Progenitor cell of endocrine pancreas (in vitro differentiated cells): ENCODE measurements around the gene CYP17A1. TPM values are rescaled to one million over a fixed set of nuclear protein-coding genes. Genes with fewer than 3 reads are reported as not detected.
"Not testable (repeated sequence)": the region's sequence is repeated elsewhere in the genome, so short reads cannot be mapped to it uniquely, and the experiment has no call there.

Experiments
- DNase-seq: peaks from one replicate; pipeline ENCODE4 v3.0.0; 2021; ENCODE audit warnings: low spot score; ENCODE audit not compliant: unreplicated experiment
- H3K27ac Mint-ChIP-seq: 2 replicates; pipeline ENCODE4 v1.8.0; 2021; ENCODE audit warnings: mild to moderate bottlenecking, moderate library complexity, mixed read lengths
- H3K27me3 Mint-ChIP-seq: 2 replicates; pipeline ENCODE4 v1.8.0; 2021; ENCODE audit warnings: mixed read lengths
- H3K36me3 Mint-ChIP-seq: 2 replicates; pipeline ENCODE4 v1.8.0; 2022; ENCODE audit warnings: mixed read lengths; ENCODE audit not compliant: insufficient read depth
- H3K4me1 Mint-ChIP-seq: 2 replicates; pipeline ENCODE4 v1.8.0; 2021; ENCODE audit warnings: low read depth, mixed read lengths
- H3K4me3 Mint-ChIP-seq: 2 replicates; pipeline ENCODE4 v1.8.0; 2021; ENCODE audit warnings: low read depth, mild to moderate bottlenecking, moderate library complexity, mixed read lengths
- H3K9me3 Mint-ChIP-seq: 2 replicates; pipeline ENCODE4 v1.8.0; 2021; ENCODE audit warnings: low read depth, mixed read lengths
- total RNA-seq: library from RNA; stranded (reverse); gene quantifications from 2 replicates; pipeline ENCODE4 v1.2.1, GENCODE V29; 2021
- TF ChIP-seq, protein P1 (sequence below): fragments of 200-600 bp; sonication (generic); IDR thresholded peaks from one replicate; pipeline ENCODE4 v1.5.0; 2021; ENCODE audit warnings: antibody characterized with exemption, mild to moderate bottlenecking; ENCODE audit not compliant: unreplicated experiment

The CYP17A1 gene
- total RNA-seq, 1 donor from 2014 or later: not detected

DNA sequence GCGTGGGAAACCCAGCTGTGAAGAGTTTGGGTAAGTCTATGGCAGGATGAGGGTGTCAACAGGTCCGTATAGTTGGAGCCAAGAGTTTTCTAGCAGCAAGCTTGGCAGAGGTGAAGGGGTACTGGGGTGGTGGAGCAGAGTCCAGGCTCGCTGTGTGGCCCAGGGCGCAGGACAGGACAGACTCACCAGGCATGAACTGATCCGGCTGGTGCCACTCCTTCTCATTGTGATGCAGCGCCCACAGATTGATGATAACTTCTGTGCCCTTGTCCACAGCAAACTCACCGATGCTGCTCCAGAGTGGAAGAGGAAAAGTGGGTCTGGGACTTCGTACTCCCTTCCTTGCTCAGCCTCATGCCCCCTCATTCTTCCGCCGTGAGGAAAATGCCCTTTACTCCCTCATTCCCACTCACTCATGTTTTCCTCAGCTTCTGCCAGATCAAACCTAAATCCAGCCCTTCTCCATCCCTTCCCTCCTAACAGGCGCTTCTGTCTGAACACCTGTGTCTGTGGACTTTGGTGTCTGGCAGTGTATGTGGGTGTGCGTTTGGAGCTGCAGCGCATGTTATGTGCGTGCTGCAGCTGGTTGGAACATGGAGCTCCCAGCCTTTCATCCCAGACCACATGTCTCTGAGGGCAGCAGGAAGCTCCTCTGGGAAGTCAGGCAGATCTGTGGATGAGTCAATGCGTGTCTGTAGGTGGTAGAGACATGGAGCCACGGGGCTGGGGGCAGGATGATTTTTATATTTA lies 5.7 kb downstream of the CYP17A1 start:
- Mint-ChIP-seq H3K27me3 (peaks cover 17% of the 10 kb centered on the region), H3K36me3 (no peaks in the 10 kb centered on the region), H3K4me3 (no peak overlapping the region), H3K4me1 (no peaks in the 10 kb centered on the region), H3K9me3 (no peaks in the 10 kb centered on the region), H3K27ac (no peak overlapping the region)
- DNase-seq: no peak
- TF ChIP-seq, protein P1, sequence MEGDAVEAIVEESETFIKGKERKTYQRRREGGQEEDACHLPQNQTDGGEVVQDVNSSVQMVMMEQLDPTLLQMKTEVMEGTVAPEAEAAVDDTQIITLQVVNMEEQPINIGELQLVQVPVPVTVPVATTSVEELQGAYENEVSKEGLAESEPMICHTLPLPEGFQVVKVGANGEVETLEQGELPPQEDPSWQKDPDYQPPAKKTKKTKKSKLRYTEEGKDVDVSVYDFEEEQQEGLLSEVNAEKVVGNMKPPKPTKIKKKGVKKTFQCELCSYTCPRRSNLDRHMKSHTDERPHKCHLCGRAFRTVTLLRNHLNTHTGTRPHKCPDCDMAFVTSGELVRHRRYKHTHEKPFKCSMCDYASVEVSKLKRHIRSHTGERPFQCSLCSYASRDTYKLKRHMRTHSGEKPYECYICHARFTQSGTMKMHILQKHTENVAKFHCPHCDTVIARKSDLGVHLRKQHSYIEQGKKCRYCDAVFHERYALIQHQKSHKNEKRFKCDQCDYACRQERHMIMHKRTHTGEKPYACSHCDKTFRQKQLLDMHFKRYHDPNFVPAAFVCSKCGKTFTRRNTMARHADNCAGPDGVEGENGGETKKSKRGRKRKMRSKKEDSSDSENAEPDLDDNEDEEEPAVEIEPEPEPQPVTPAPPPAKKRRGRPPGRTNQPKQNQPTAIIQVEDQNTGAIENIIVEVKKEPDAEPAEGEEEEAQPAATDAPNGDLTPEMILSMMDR: no peak

DNA sequence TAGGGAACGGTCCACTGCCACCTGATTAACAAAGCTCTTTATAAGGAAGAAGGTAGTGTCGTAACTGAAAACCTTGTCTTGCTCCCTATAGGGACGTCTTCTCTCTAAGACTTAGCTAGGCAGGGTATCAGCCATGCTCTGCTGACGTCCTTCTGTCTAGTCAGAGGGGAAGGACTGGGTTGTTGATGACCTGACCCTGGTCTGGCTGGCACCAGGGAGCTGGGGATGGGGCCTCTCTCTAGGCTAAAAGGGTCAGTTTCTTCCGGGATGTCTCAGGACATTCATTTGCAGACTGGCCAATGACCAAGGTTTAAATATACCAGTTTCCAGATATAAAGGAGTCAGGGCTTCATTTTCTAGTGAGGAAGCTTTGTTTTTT lies 9.6 kb downstream of the CYP17A1 start:
- peaks cover 5% of the 10 kb centered on the region for H3K9me3 Mint-ChIP-seq
- no peak for DNase-seq
- no peak overlapping the region for H3K27ac Mint-ChIP-seq
- peaks cover 11% of the 10 kb centered on the region for H3K27me3 Mint-ChIP-seq
- no peaks in the 10 kb centered on the region for H3K4me1 Mint-ChIP-seq
- H3K36me3 Mint-ChIP-seq: no peaks in the 10 kb centered on the region
- TF ChIP-seq, protein P1: no peak
- H3K4me3 Mint-ChIP-seq: no peak overlapping the region

DNA sequence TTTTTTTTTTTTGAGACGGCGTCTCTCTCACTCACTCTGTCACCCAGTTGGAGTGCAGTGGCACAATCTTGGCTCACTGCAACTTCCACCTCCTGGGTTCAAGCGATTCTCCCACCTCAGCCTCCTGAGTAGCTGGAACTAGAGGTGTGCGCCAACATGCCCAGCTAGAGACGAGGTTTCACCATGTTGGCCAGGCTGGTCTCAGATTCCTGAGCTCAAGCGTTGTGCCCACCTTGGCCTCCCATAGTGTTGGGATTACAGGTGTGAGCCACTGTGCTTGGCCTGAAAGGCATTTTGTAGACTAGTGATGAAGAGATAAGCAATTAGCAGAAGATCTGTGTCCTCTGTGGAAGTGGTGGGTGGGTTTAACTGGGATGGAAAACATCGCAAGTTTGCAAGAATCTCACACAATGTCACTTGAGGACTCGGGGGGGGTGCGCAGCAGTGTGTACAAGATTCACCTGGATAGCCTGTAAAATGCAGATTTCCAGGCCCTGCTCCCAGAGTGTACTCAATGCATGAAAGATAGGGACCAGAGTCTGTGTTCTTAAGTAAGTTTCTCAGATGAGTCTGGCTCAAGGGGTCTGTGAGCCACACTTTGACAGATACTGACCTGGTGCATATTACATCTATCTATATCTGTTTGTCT lies 10.9 kb downstream of the CYP17A1 start:
- DNase-seq: no peak
- H3K27ac Mint-ChIP-seq: no peak overlapping the region

DNA sequence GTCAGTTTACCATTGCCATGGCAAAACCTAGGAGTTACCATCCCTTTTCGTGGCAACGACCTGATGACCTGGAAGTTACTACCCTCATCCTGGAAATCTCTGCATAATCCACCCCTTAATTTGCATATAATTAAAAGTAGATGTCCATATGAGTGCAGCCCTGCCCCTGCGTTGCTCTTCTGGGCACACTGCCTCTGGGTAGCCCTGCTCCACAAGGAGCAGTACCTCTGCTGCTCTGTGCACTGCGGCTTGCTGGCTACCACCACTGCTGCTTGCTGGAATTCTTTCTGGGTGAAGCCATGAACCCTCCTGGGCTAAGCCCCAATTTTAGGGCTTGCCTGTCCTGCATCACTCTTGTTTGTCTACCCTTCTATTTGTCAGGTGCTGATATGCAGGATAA lies 12.5 kb downstream of the CYP17A1 start:
- H3K27me3 Mint-ChIP-seq: no peaks in the 10 kb centered on the region
- no peak for DNase-seq
- no peak overlapping the region for H3K27ac Mint-ChIP-seq
- no peaks in the 10 kb centered on the region for H3K36me3 Mint-ChIP-seq
- TF ChIP-seq, protein P1: no peak
- no peak overlapping the region for H3K4me3 Mint-ChIP-seq
- H3K9me3 Mint-ChIP-seq: peaks cover 5% of the 10 kb centered on the region
- no peaks in the 10 kb centered on the region for H3K4me1 Mint-ChIP-seq

More for the DNA sequence above, 10.9 kb downstream of the CYP17A1 start:
- TF ChIP-seq, protein P1: no peak
- H3K4me3 Mint-ChIP-seq: no peak overlapping the region
- peaks cover 7% of the 10 kb centered on the region for H3K27me3 Mint-ChIP-seq
- no peaks in the 10 kb centered on the region for H3K36me3 Mint-ChIP-seq
- H3K4me1 Mint-ChIP-seq: no peaks in the 10 kb centered on the region
- peaks cover 5% of the 10 kb centered on the region for H3K9me3 Mint-ChIP-seq

DNA sequence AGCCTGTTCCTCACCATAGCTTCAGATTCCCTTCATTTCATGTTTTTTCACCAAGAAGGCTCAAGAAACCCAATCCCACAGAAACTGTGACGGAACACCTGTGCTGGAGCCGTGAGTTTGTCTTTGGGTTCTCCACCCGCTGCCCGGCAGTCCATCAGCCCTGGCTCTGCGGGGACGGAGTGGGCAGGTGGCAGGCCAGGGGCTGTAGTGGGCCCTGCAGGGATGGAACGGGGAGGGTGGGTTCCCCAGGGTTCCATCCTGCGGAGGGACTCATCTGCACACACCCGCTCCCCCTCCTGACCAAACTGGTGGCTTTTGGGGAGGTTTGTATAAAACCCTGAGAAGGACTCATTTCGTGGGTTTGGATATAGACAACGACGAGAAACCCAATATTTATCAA lies 15.0 kb downstream of the CYP17A1 start:
- no peak overlapping the region for H3K4me3 Mint-ChIP-seq
- H3K27me3 Mint-ChIP-seq: no peaks in the 10 kb centered on the region
- H3K27ac Mint-ChIP-seq: no peak overlapping the region
- no peak for DNase-seq
- TF ChIP-seq, protein P1: no peak
- no peaks in the 10 kb centered on the region for H3K4me1 Mint-ChIP-seq
- no peaks in the 10 kb centered on the region for H3K36me3 Mint-ChIP-seq
- H3K9me3 Mint-ChIP-seq: peaks cover 5% of the 10 kb centered on the region

DNA sequence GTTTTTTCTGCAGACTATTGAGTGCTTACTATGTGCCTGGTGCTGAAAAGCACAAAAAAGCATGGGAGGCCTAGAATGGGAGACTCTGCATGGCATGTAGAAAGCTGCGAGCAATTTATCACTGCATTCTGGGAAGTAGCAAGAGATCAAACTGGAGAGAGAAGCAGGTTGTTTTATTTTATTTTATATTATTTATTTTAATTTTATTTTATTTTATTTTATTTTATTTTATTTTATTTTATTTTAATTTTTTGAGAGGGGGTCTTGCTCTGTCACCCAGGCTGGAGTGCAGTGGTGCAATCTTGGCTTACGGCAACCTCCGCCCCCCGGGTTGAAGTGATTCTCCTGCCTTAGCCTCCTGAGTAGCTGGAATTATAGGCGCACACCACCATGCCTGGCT lies 17.2 kb downstream of the CYP17A1 start:
- H3K27ac Mint-ChIP-seq, H3K4me3 Mint-ChIP-seq: not testable (repeated sequence)

More for the DNA sequence above, 17.2 kb downstream of the CYP17A1 start:
- H3K4me1 Mint-ChIP-seq, DNase-seq, H3K36me3 Mint-ChIP-seq, H3K9me3 Mint-ChIP-seq, H3K27me3 Mint-ChIP-seq: not testable (repeated sequence)
